ENCODE results near the gene UBE2L5.
"Not testable (repeated sequence)": the region's sequence is repeated elsewhere in the genome, so short reads cannot be mapped to it uniquely, and the experiment has no call there.

DNA sequence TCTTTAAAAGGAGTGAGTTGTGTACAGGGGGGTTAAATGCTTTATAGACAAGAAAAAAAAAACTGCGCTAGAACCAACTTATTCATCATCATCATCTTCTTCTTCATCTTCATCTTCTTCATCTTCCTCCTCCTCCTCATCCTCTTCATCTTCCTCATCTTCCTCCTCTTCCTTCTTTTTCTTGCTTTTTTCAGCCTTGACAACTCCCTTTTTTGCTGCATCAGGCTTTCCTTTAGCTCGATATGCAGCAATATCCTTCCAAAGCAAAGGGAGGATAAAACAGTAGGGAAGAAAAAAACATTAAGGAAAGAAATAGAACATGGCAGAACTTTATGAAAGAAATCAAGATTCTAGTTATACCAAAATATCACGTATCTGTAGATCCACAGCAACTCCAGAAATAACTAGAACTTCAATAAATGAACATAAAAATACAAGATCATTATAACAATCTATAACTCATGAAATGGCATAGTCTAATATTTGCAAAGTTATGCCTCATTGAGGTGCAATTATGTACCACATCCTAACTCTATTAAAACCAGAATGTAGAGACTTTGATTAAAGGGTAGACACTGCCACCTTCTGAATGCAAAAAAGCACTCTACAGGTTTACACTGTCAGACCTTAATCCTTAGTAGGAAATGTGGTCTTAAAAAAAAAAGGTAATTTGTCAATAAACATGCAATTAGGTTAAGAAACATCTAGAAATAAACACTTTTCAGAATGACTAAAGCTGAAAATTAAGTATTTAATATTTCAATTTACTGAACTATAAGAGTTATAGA is 39.2 kb downstream of the UBE2L5 start:
- not testable (repeated sequence) for TF ChIP-seq EZH2 (IDR thresholded peaks at IDR 0.05; ENCODE audit: insufficient read depth, low read length)
- TF ChIP-seq CTCF (IDR thresholded peaks at IDR 0.05; ENCODE audit: insufficient read depth, low read depth, low read length), result peak; percentile 32

Measured in astrocyte (in vitro differentiated cells and primary cell).